ENCODE results near the gene RNF113B.

The RNF113B gene

GRCh38 chr13:98215508-98215907, 38.4 kb upstream of the RNF113B start:
- Histone ChIP-seq H3K4me3 (ENCODE audit: low read depth in 1 of 2, low read length in 2 of 2) (no peak overlapping the region), H3K4me2 (ENCODE audit: insufficient read depth, low read length) (no peak overlapping the region), H4K20me1 (ENCODE audit: insufficient read depth, low read length) (no peaks in the 10 kb centered on the region; the same call in 1 of the 2 replicates), H3K9me3 (ENCODE audit: insufficient read depth, low read length, severe bottlenecking) (no peaks in the 10 kb centered on the region), H3K4me1 (ENCODE audit: insufficient read depth, low read length) (no peaks in the 10 kb centered on the region), H3K79me2 (ENCODE audit: insufficient read depth, low read length) (no peaks in the 10 kb centered on the region), H3K36me3 (ENCODE audit: insufficient read depth, low read length) (no peaks in the 10 kb centered on the region), H3K27me3 (ENCODE audit: insufficient read depth, low read length, poor library complexity) (no peaks in the 10 kb centered on the region), H3K9ac (ENCODE audit: low read depth, low read length) (no peak overlapping the region), H3K27ac (ENCODE audit: low read length) (no peak overlapping the region), H2AFZ (ENCODE audit: low read depth, low read length) (no peak overlapping the region)
- no peak for TF ChIP-seq EZH2 (IDR thresholded peaks at IDR 0.05; ENCODE audit: borderline replicate concordance, low read depth, low read length, severe bottlenecking)
- TF ChIP-seq CTCF (IDR thresholded peaks at IDR 0.05; ENCODE audit: borderline replicate concordance, extremely low read depth, low read length, poor library complexity, severe bottlenecking), result no peak
- DNase-seq (no peak), ATAC-seq (ENCODE audit: insufficient read depth, low read depth) (no peak)

- no peak overlapping the region for H3K9ac ChIP-seq (ENCODE audit: low read depth, low read length)
Observed at GRCh38 chr13:98214707-98215106, 37.6 kb upstream of the RNF113B start.

GRCh38 chr13:98214008-98214643, 37.1 kb upstream of the RNF113B start:
- TF ChIP-seq CTCF (IDR thresholded peaks at IDR 0.05; ENCODE audit: borderline replicate concordance, extremely low read depth, low read length, poor library complexity, severe bottlenecking) (no peak), EZH2 (IDR thresholded peaks at IDR 0.05; ENCODE audit: borderline replicate concordance, low read depth, low read length, severe bottlenecking) (no peak)
- no peaks in the 10 kb centered on the region for H3K4me1 ChIP-seq (ENCODE audit: insufficient read depth, low read length)
- no peak overlapping the region for H3K4me2 ChIP-seq (ENCODE audit: insufficient read depth, low read length)
- no peaks in the 10 kb centered on the region for H3K27me3 ChIP-seq (ENCODE audit: insufficient read depth, low read length, poor library complexity)
- no peaks in the 10 kb centered on the region for H3K9me3 ChIP-seq (ENCODE audit: insufficient read depth, low read length, severe bottlenecking)
- H4K20me1 ChIP-seq (ENCODE audit: insufficient read depth, low read length), result no peaks in the 10 kb centered on the region; the same call in 1 of the 2 replicates
- no peak overlapping the region for H3K4me3 ChIP-seq (ENCODE audit: low read depth in 1 of 2, low read length in 2 of 2)
- H2AFZ ChIP-seq (ENCODE audit: low read depth, low read length), result no peak overlapping the region
- H3K27ac ChIP-seq (ENCODE audit: low read length), result no peak overlapping the region
- H3K9ac ChIP-seq (ENCODE audit: low read depth, low read length), result no peak overlapping the region
- no peak for DNase-seq
- H3K36me3 ChIP-seq (ENCODE audit: insufficient read depth, low read length), result no peaks in the 10 kb centered on the region
- no peaks in the 10 kb centered on the region for H3K79me2 ChIP-seq (ENCODE audit: insufficient read depth, low read length)
- ATAC-seq (ENCODE audit: insufficient read depth, low read depth), result no peak

More at GRCh38 chr13:98214707-98215106, 37.6 kb upstream of the RNF113B start:
- no peak for TF ChIP-seq EZH2 (IDR thresholded peaks at IDR 0.05; ENCODE audit: borderline replicate concordance, low read depth, low read length, severe bottlenecking)
- TF ChIP-seq CTCF (IDR thresholded peaks at IDR 0.05; ENCODE audit: borderline replicate concordance, extremely low read depth, low read length, poor library complexity, severe bottlenecking), result no peak
- Histone ChIP-seq H3K27me3 (ENCODE audit: insufficient read depth, low read length, poor library complexity) (no peaks in the 10 kb centered on the region), H4K20me1 (ENCODE audit: insufficient read depth, low read length) (no peaks in the 10 kb centered on the region; the same call in 1 of the 2 replicates), H3K9me3 (ENCODE audit: insufficient read depth, low read length, severe bottlenecking) (no peaks in the 10 kb centered on the region), H3K36me3 (ENCODE audit: insufficient read depth, low read length) (no peaks in the 10 kb centered on the region), H3K4me2 (ENCODE audit: insufficient read depth, low read length) (no peak overlapping the region), H3K27ac (ENCODE audit: low read length) (no peak overlapping the region), H2AFZ (ENCODE audit: low read depth, low read length) (no peak overlapping the region), H3K4me1 (ENCODE audit: insufficient read depth, low read length) (no peaks in the 10 kb centered on the region), H3K79me2 (ENCODE audit: insufficient read depth, low read length) (no peaks in the 10 kb centered on the region), H3K4me3 (ENCODE audit: low read depth in 1 of 2, low read length in 2 of 2) (no peak overlapping the region)
- DNase-seq, result no peak
- ATAC-seq (ENCODE audit: insufficient read depth, low read depth), result no peak

All from DND-41 (cell line).